Mesothelial cell of epicardium (in vitro differentiated cells): ENCODE data around the gene DNAL1. TPM values are rescaled to one million over a fixed set of nuclear protein-coding genes. Genes with fewer than 3 reads are reported as not detected.
A peak's percentile ranks its signal among the peaks of the same experiment; 100 is the strongest.

ENCODE experiments used
- DNase-seq, 2 experiments: peaks; one replicate each; pipeline ENCODE4 v3.0.0; 2021; ENCODE audit warnings: low spot score in 2 of 2; ENCODE audit not compliant: unreplicated experiment in 2 of 2
- H3K27ac Mint-ChIP-seq: 2 replicates; pipeline ENCODE4 v1.8.0; 2021; ENCODE audit warnings: mixed read lengths
- H3K27me3 Mint-ChIP-seq: 2 replicates; pipeline ENCODE4 v1.8.0; 2021; ENCODE audit warnings: low read depth, mixed read lengths
- H3K36me3 Mint-ChIP-seq: 2 replicates; pipeline ENCODE4 v1.8.0; 2021; ENCODE audit warnings: mixed read lengths
- H3K4me1 Mint-ChIP-seq: 2 replicates; pipeline ENCODE4 v1.8.0; 2021; ENCODE audit warnings: mixed read lengths
- H3K4me3 Mint-ChIP-seq: 2 replicates; pipeline ENCODE4 v1.8.0; 2021; ENCODE audit warnings: mild to moderate bottlenecking, moderate library complexity, mixed read lengths
- H3K9me3 Mint-ChIP-seq: 2 replicates; pipeline ENCODE4 v1.8.0; 2021; ENCODE audit warnings: mixed read lengths
- CTCF ChIP-seq: fragments of 200-600 bp; sonication (generic); IDR thresholded peaks from one replicate; pipeline ENCODE4 v1.5.0; 2021; ENCODE audit warnings: antibody characterized with exemption; ENCODE audit not compliant: unreplicated experiment
- total RNA-seq: library from RNA; stranded (reverse); gene quantifications from 3 replicates; pipeline ENCODE4 v1.2.1, GENCODE V29; 2021

Gene DNAL1
- total RNA-seq, 1 donor from 2014 or later: 13.8 TPM

- no peak for DNase-seq
- H3K27me3 Mint-ChIP-seq: no peaks in the 10 kb centered on the region
- H3K4me3 Mint-ChIP-seq: no peak overlapping the region
- H3K4me1 Mint-ChIP-seq: peaks cover 71% of the 10 kb centered on the region
- H3K9me3 Mint-ChIP-seq: no peaks in the 10 kb centered on the region
- peak overlapping the region; percentile 84 for H3K27ac Mint-ChIP-seq
- no peaks in the 10 kb centered on the region for H3K36me3 Mint-ChIP-seq
- TF ChIP-seq CTCF: no peak
Measured at GRCh38 chr14:73747379-73748211, 102.8 kb downstream of the DNAL1 start.

GRCh38 chr14:73748858-73749357 is 104.1 kb downstream of the DNAL1 start:
- peak overlapping the region; percentile 47 for H3K27ac Mint-ChIP-seq
- TF ChIP-seq CTCF: no peak
- no peaks in the 10 kb centered on the region for H3K36me3 Mint-ChIP-seq
- no peaks in the 10 kb centered on the region for H3K27me3 Mint-ChIP-seq
- H3K4me1 Mint-ChIP-seq: peaks cover 71% of the 10 kb centered on the region
- no peak for DNase-seq
- no peaks in the 10 kb centered on the region for H3K9me3 Mint-ChIP-seq
- no peak overlapping the region for H3K4me3 Mint-ChIP-seq

GRCh38 chr14:73749706-73750530 is 105.1 kb downstream of the DNAL1 start:
- Mint-ChIP-seq H3K9me3 (no peaks in the 10 kb centered on the region), H3K27ac (peak overlapping the region; percentile 86), H3K4me3 (no peak overlapping the region), H3K4me1 (peaks cover 74% of the 10 kb centered on the region), H3K27me3 (no peaks in the 10 kb centered on the region), H3K36me3 (no peaks in the 10 kb centered on the region)
- TF ChIP-seq CTCF: no peak
- no peak for DNase-seq

- DNase-seq: no peak
- H3K36me3 Mint-ChIP-seq: no peaks in the 10 kb centered on the region
- no peak overlapping the region for H3K4me3 Mint-ChIP-seq
- H3K27ac Mint-ChIP-seq: peak overlapping the region; percentile 86
- H3K9me3 Mint-ChIP-seq: no peaks in the 10 kb centered on the region
- peaks cover 76% of the 10 kb centered on the region for H3K4me1 Mint-ChIP-seq
- no peak for TF ChIP-seq CTCF
- H3K27me3 Mint-ChIP-seq: no peaks in the 10 kb centered on the region
Measured at GRCh38 chr14:73750531-73750901, 105.7 kb downstream of the DNAL1 start.

GRCh38 chr14:73751157-73751691 is 106.4 kb downstream of the DNAL1 start:
- peak overlapping the region; percentile 39 for H3K27ac Mint-ChIP-seq
- DNase-seq: no peak
- H3K4me1 Mint-ChIP-seq: peaks cover 76% of the 10 kb centered on the region
- no peaks in the 10 kb centered on the region for H3K36me3 Mint-ChIP-seq
- no peak for TF ChIP-seq CTCF
- H3K27me3 Mint-ChIP-seq: no peaks in the 10 kb centered on the region
- H3K4me3 Mint-ChIP-seq: no peak overlapping the region
- H3K9me3 Mint-ChIP-seq: no peaks in the 10 kb centered on the region
